ENCODE data around the gene ZFHX2. TPM values are rescaled to one million over a fixed set of nuclear protein-coding genes. Genes with fewer than 3 reads are reported as not detected.

Gene ZFHX2
- total and polyA plus RNA-seq, 2 of the 13 experiments (the other 11 are each of a cell fraction or from before 2014, with no cell fraction given), result 0.17 to 0.44 TPM

GRCh38 chr14:23580948-23581281 lies 29.4 kb upstream of the ZFHX2 start (continued):
- TF ChIP-seq, protein P1, sequence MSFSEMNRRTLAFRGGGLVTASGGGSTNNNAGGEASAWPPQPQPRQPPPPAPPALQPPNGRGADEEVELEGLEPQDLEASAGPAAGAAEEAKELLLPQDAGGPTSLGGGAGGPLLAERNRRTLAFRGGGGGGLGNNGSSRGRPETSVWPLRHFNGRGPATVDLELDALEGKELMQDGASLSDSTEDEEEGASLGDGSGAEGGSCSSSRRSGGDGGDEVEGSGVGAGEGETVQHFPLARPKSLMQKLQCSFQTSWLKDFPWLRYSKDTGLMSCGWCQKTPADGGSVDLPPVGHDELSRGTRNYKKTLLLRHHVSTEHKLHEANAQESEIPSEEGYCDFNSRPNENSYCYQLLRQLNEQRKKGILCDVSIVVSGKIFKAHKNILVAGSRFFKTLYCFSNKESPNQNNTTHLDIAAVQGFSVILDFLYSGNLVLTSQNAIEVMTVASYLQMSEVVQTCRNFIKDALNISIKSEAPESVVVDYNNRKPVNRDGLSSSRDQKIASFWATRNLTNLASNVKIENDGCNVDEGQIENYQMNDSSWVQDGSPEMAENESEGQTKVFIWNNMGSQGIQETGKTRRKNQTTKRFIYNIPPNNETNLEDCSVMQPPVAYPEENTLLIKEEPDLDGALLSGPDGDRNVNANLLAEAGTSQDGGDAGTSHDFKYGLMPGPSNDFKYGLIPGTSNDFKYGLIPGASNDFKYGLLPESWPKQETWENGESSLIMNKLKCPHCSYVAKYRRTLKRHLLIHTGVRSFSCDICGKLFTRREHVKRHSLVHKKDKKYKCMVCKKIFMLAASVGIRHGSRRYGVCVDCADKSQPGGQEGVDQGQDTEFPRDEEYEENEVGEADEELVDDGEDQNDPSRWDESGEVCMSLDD (CRISPR knock-in tag; IDR thresholded peaks at IDR 0.05; ENCODE audit: borderline replicate concordance), result no peak
- TF ChIP-seq, protein P2, sequence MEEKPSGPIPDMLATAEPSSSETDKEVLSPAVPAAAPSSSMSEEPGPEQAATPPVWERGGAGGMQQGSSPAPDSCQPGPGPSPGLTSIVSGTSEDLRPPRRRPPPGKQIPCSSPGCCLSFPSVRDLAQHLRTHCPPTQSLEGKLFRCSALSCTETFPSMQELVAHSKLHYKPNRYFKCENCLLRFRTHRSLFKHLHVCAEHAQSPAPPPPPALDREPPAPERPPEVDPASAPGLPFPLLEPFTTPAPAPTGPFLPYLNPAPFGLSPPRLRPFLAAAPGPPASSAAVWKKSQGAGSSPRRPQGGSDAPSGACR (CRISPR knock-in tag; IDR thresholded peaks at IDR 0.05), result no peak
- TF ChIP-seq SPEN (CRISPR knock-in tag; IDR thresholded peaks at IDR 0.05; ENCODE audit: low read depth) (no peak), MTF1 (CRISPR knock-in tag; IDR thresholded peaks at IDR 0.05) (no peak), ETV5 (CRISPR knock-in tag; IDR thresholded peaks at IDR 0.05; ENCODE audit: borderline replicate concordance) (no peak), POLR2G (IDR thresholded peaks at IDR 0.05; ENCODE audit: low read depth, low read length) (no peak), MXD3 (CRISPR knock-in tag; IDR thresholded peaks at IDR 0.05) (no peak), ATF7-NPFF (CRISPR knock-in tag; IDR thresholded peaks at IDR 0.05; ENCODE audit: low read depth) (no peak), ARNT2 (CRISPR knock-in tag; IDR thresholded peaks at IDR 0.05; ENCODE audit: low read depth) (no peak), ZGPAT (CRISPR knock-in tag; IDR thresholded peaks at IDR 0.05) (no peak), CBX1 (IDR thresholded peaks at IDR 0.05; ENCODE audit: low read depth) (peak; percentile 92), NONO (IDR thresholded peaks at IDR 0.05) (no peak), NONO (CRISPR knock-in tag; conservative IDR thresholded peaks at IDR 0.05) (no peak), CENPX (CRISPR knock-in tag; IDR thresholded peaks at IDR 0.05) (no peak), ZNF503 (CRISPR knock-in tag; IDR thresholded peaks at IDR 0.05) (no peak), GATAD1 (CRISPR knock-in tag; IDR thresholded peaks at IDR 0.05) (no peak), HOXA3 (CRISPR knock-in tag; IDR thresholded peaks at IDR 0.05) (no peak), JARID2 (CRISPR knock-in tag; IDR thresholded peaks at IDR 0.05; ENCODE audit: insufficient replicate concordance) (no peak)
- TF ChIP-seq, protein P3, sequence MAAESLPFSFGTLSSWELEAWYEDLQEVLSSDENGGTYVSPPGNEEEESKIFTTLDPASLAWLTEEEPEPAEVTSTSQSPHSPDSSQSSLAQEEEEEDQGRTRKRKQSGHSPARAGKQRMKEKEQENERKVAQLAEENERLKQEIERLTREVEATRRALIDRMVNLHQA (CRISPR knock-in tag; IDR thresholded peaks at IDR 0.05), result no peak
- TF ChIP-seq, protein P4, sequence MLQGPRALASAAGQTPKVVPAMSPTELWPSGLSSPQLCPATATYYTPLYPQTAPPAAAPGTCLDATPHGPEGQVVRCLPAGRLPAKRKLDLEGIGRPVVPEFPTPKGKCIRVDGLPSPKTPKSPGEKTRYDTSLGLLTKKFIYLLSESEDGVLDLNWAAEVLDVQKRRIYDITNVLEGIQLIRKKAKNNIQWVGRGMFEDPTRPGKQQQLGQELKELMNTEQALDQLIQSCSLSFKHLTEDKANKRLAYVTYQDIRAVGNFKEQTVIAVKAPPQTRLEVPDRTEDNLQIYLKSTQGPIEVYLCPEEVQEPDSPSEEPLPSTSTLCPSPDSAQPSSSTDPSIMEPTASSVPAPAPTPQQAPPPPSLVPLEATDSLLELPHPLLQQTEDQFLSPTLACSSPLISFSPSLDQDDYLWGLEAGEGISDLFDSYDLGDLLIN (CRISPR knock-in tag; IDR thresholded peaks at IDR 0.05; ENCODE audit: borderline replicate concordance), result no peak
- TF ChIP-seq, protein P5, sequence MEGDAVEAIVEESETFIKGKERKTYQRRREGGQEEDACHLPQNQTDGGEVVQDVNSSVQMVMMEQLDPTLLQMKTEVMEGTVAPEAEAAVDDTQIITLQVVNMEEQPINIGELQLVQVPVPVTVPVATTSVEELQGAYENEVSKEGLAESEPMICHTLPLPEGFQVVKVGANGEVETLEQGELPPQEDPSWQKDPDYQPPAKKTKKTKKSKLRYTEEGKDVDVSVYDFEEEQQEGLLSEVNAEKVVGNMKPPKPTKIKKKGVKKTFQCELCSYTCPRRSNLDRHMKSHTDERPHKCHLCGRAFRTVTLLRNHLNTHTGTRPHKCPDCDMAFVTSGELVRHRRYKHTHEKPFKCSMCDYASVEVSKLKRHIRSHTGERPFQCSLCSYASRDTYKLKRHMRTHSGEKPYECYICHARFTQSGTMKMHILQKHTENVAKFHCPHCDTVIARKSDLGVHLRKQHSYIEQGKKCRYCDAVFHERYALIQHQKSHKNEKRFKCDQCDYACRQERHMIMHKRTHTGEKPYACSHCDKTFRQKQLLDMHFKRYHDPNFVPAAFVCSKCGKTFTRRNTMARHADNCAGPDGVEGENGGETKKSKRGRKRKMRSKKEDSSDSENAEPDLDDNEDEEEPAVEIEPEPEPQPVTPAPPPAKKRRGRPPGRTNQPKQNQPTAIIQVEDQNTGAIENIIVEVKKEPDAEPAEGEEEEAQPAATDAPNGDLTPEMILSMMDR (CRISPR knock-in tag; IDR thresholded peaks at IDR 0.05), result peak; percentile 61

Measured in HepG2 (cell line).